SU-DHL-6 (cell line): Measurements from ENCODE around the gene TRPM2.

Experiments used
- CTCF ChIP-seq: fragments of 200-600 bp; sonication (generic); IDR thresholded peaks from one replicate; pipeline ENCODE4 v1.5.1; 2017; ENCODE audit warnings: antibody characterized with exemption, mild to moderate bottlenecking, low read length, moderate library complexity; ENCODE audit not compliant: insufficient read depth, poor library complexity, severe bottlenecking
- EZH2phosphoT487 ChIP-seq: fragments of 200-600 bp; sonication (generic), shearing (Covaris generic); conservative IDR thresholded peaks from 2 replicates; pipeline ENCODE4 v1.6.1; 2018; ENCODE audit warnings: mild to moderate bottlenecking, antibody characterized with exemption, low read length, moderate library complexity, mixed read lengths

- TF ChIP-seq CTCF (no peak), EZH2phosphoT487 (no peak)
Observed at GRCh38 chr21:44323591-44323990, 29.8 kb upstream of the TRPM2 start.
